Thyroid gland (tissue), 4 donors: ENCODE measurements around the gene PIM3.

ENCODE experiments used
- POLR2A ChIP-seq, 2 donors: fragments of 450-650 bp; IDR thresholded peaks; one replicate each; pipeline ENCODE4 v1.6.1; 2017; ENCODE audit warnings: antibody characterized with exemption in 2 of 2, mild to moderate bottlenecking in 2 of 2, moderate library complexity in 1 of 2
- TF ChIP-seq, protein P1 (sequence below), 6 experiments: fragments of 200-600 bp in 3 of 6; fragments of 450-650 bp in 3 of 6; sonication (generic) in 3 of 6; IDR thresholded peaks; one replicate each; pipeline ENCODE4 v1.5.1; 2016 to 2019; ENCODE audit warnings: antibody characterized with exemption in 6 of 6, mild to moderate bottlenecking in 2 of 6, inconsistent platforms in 1 of 6, moderate library complexity in 1 of 6

DNA sequence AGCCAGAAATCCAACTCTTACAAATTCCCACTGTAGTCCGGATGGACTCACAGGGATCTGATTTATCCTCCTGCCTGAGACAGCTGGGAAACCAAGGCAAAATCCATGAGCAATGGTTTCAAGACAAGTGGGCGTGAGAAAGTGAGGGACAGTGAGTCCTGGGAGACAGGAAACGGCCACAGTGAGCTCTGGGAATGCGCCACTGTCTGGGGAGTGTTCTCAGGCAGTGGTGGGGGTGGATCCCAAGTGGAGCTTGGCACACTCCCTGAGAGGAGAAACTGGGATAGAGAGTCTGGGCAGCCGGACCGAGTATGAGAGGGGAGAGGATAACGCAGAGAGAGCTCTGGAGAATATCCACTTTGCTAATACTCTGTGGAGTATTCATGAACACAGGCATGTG, 42.2 kb downstream of the PIM3 start:
- TF ChIP-seq, protein P1, sequence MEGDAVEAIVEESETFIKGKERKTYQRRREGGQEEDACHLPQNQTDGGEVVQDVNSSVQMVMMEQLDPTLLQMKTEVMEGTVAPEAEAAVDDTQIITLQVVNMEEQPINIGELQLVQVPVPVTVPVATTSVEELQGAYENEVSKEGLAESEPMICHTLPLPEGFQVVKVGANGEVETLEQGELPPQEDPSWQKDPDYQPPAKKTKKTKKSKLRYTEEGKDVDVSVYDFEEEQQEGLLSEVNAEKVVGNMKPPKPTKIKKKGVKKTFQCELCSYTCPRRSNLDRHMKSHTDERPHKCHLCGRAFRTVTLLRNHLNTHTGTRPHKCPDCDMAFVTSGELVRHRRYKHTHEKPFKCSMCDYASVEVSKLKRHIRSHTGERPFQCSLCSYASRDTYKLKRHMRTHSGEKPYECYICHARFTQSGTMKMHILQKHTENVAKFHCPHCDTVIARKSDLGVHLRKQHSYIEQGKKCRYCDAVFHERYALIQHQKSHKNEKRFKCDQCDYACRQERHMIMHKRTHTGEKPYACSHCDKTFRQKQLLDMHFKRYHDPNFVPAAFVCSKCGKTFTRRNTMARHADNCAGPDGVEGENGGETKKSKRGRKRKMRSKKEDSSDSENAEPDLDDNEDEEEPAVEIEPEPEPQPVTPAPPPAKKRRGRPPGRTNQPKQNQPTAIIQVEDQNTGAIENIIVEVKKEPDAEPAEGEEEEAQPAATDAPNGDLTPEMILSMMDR (IDR thresholded peaks at IDR 0.05) = no peak
- TF ChIP-seq POLR2A (IDR thresholded peaks at IDR 0.05) = no peak
